Fibroblast of lung (primary cell): ENCODE results near the gene KCNMA1. TPM values are rescaled to one million over a fixed set of nuclear protein-coding genes. Genes with fewer than 3 reads are reported as not detected.

ENCODE experiments used
- DNase-seq, 2 donors: peaks; one replicate each; pipeline versions ENCODE4 v3.0.0 to v3.0.0-alpha.2; 2010; ENCODE audit warnings: low read depth in 2 of 2
- H2AFZ ChIP-seq: 2 replicates; pipeline ENCODE4 v1.5.1; 2012; ENCODE audit warnings: low read length, control low read depth, inconsistent platforms
- H3K27ac ChIP-seq: 2 replicates; pipeline ENCODE4 v1.5.1; 2011; ENCODE audit warnings: low read length, control low read depth; ENCODE audit not compliant: insufficient read depth
- H3K27me3 ChIP-seq: 2 replicates; pipeline ENCODE4 v1.5.1; 2011; ENCODE audit warnings: mild to moderate bottlenecking, low read length; ENCODE audit not compliant: control insufficient read depth, insufficient read depth
- H3K36me3 ChIP-seq: 2 replicates; pipeline ENCODE4 v1.5.1; 2011; ENCODE audit warnings: low read length; ENCODE audit not compliant: control insufficient read depth, insufficient read depth
- H3K4me1 ChIP-seq: 2 replicates; pipeline ENCODE4 v1.5.1; 2011; ENCODE audit warnings: low read length; ENCODE audit not compliant: control insufficient read depth, insufficient read depth; ENCODE audit errors: extremely low read depth
- H3K4me2 ChIP-seq: 2 replicates; pipeline ENCODE4 v1.5.1; 2011; ENCODE audit warnings: low read length, control low read depth; ENCODE audit not compliant: insufficient read depth; ENCODE audit errors: extremely low read depth
- H3K4me3 ChIP-seq, 4 experiments: fragments of 200-600 bp in 1 of 4; sonication (generic) in 1 of 4; replicated peaks in 1 of 4; 2 replicates each; pipeline ENCODE4 v1.5.1; 2011 to 2016; ENCODE audit warnings: low read length in 4 of 4, low read depth in 3 of 4, mild to moderate bottlenecking in 3 of 4, control low read depth in 2 of 4, inconsistent platforms in 1 of 4, mixed read lengths in 1 of 4; ENCODE audit not compliant: insufficient read depth in 1 of 4; ENCODE audit errors: control extremely low read depth in 1 of 4
- H3K79me2 ChIP-seq: 2 replicates; pipeline ENCODE4 v1.5.1; 2012; ENCODE audit warnings: mild to moderate bottlenecking, low read length, inconsistent platforms; ENCODE audit not compliant: control insufficient read depth, insufficient read depth
- H3K9ac ChIP-seq: 2 replicates; pipeline ENCODE4 v1.5.1; 2011; ENCODE audit warnings: mild to moderate bottlenecking, low read length, control low read depth; ENCODE audit not compliant: insufficient read depth
- H3K9me3 ChIP-seq: 2 replicates; pipeline ENCODE4 v1.5.1; 2012; ENCODE audit warnings: low read depth, low read length; ENCODE audit not compliant: control insufficient read depth, insufficient read depth
- H4K20me1 ChIP-seq: 2 replicates; pipeline ENCODE4 v1.5.1; 2011; ENCODE audit warnings: low read length; ENCODE audit not compliant: control insufficient read depth, insufficient read depth; ENCODE audit errors: extremely low read depth
- CTCF ChIP-seq, 2 donors: IDR thresholded peaks in 1 of 2; conservative IDR thresholded peaks in 1 of 2; 1 replicate in 1 of 2; 2 replicates in 1 of 2; pipeline ENCODE4 v1.5.1; 2011 to 2012; ENCODE audit warnings: low read length in 2 of 2, control low read depth in 1 of 2, inconsistent platforms in 1 of 2, low read depth in 1 of 2, mild to moderate bottlenecking in 1 of 2
- EZH2 ChIP-seq: IDR thresholded peaks from 2 replicates; pipeline ENCODE4 v1.5.1; 2012; ENCODE audit warnings: low read length, control low read depth, mild to moderate bottlenecking; ENCODE audit errors: missing control alignments
- polyA plus RNA-seq, 2 donors: library from polyadenylated mRNA; depleted of rRNA in 1 of 2; stranded (reverse) in 1 of 2; unstranded in 1 of 2; fragments of >200 nt; gene quantifications; 2 replicates each; pipeline ENCODE4 v1.2.1, GENCODE V29; 2011 to 2012; ENCODE audit warnings: missing spikeins in 1 of 2
- total RNA-seq: library from RNA; depleted of rRNA; stranded (reverse); fragments of >200 nt; gene quantifications from 2 replicates; pipeline ENCODE4 v1.2.1, GENCODE V29; 2014

KCNMA1 gene
- total and polyA plus RNA-seq, 2 donors (not counting 1 experiment from before 2014, with no cell fraction given) = 31.0 to 138 TPM

GRCh38 chr10:76840802-76841201, 796.8 kb downstream of the KCNMA1 start:
- TF ChIP-seq CTCF (conservative IDR thresholded peaks at IDR 0.05 in 1 of 2, IDR thresholded peaks at IDR 0.05 in 1 of 2; ENCODE audit: low read depth in 1 of 2, low read length in 2 of 2) = no peak
- no peak for TF ChIP-seq EZH2
- no peaks in the 10 kb centered on the region for H3K4me1 ChIP-seq
- no peaks in the 10 kb centered on the region for H3K36me3 ChIP-seq
- no peak overlapping the region for H2AFZ ChIP-seq
- no peak overlapping the region for H3K4me2 ChIP-seq
- no peak for DNase-seq
- H3K79me2 ChIP-seq = no peaks in the 10 kb centered on the region
- H3K9ac ChIP-seq = no peak overlapping the region
- H3K27ac ChIP-seq = no peak overlapping the region
- no peaks in the 10 kb centered on the region for H3K9me3 ChIP-seq
- no peaks in the 10 kb centered on the region for H4K20me1 ChIP-seq
- no peak overlapping the region for H3K4me3 ChIP-seq
- H3K27me3 ChIP-seq = no peaks in the 10 kb centered on the region

GRCh38 chr10:76839276-76839675, 798.3 kb downstream of the KCNMA1 start:
- TF ChIP-seq EZH2 (no peak), CTCF (conservative IDR thresholded peaks at IDR 0.05 in 1 of 2, IDR thresholded peaks at IDR 0.05 in 1 of 2; ENCODE audit: low read depth in 1 of 2, low read length in 2 of 2) (no peak)
- DNase-seq = peak in 1 of 2 donors; percentile 15
- H3K79me2 ChIP-seq = no peaks in the 10 kb centered on the region
- H3K4me1 ChIP-seq = no peaks in the 10 kb centered on the region
- no peak overlapping the region for H3K27ac ChIP-seq
- H3K4me2 ChIP-seq = no peak overlapping the region
- H4K20me1 ChIP-seq = no peaks in the 10 kb centered on the region
- H3K9me3 ChIP-seq = no peaks in the 10 kb centered on the region
- no peaks in the 10 kb centered on the region for H3K27me3 ChIP-seq
- no peaks in the 10 kb centered on the region for H3K36me3 ChIP-seq
- no peak overlapping the region for H2AFZ ChIP-seq
- no peak overlapping the region for H3K4me3 ChIP-seq
- no peak overlapping the region for H3K9ac ChIP-seq

- DNase-seq = no peak
- TF ChIP-seq CTCF (conservative IDR thresholded peaks at IDR 0.05 in 1 of 2, IDR thresholded peaks at IDR 0.05 in 1 of 2; ENCODE audit: low read depth in 1 of 2, low read length in 2 of 2) (no peak), EZH2 (no peak)
- H3K4me1 ChIP-seq = no peaks in the 10 kb centered on the region
Observed at GRCh38 chr10:76830218-76830617, 807.4 kb downstream of the KCNMA1 start.

More at GRCh38 chr10:76830218-76830617, 807.4 kb downstream of the KCNMA1 start:
- H3K27me3 ChIP-seq = peaks cover 4% of the 10 kb centered on the region
- H3K4me2 ChIP-seq = no peak overlapping the region
- H3K27ac ChIP-seq = no peak overlapping the region
- H3K4me3 ChIP-seq = no peak overlapping the region
- H4K20me1 ChIP-seq = no peaks in the 10 kb centered on the region
- H3K36me3 ChIP-seq = no peaks in the 10 kb centered on the region
- H3K79me2 ChIP-seq = no peaks in the 10 kb centered on the region
- no peaks in the 10 kb centered on the region for H3K9me3 ChIP-seq
- H2AFZ ChIP-seq = no peak overlapping the region
- no peak overlapping the region for H3K9ac ChIP-seq
